ENCODE data around the gene FGF22. TPM values are rescaled to one million over a fixed set of nuclear protein-coding genes. Genes with fewer than 3 reads are reported as not detected.
"Not testable (repeated sequence)": the region's sequence is repeated elsewhere in the genome, so short reads cannot be mapped to it uniquely, and the experiment has no call there.

Gene FGF22
- total RNA-seq, 4 donors from 2014 or later: 0.67 to 4.7 (median 1.2) TPM

- no peak overlapping the region for H3K4me3 ChIP-seq
- TF ChIP-seq EP300 (IDR thresholded peaks at IDR 0.05): no peak
- no peak for TF ChIP-seq POLR2A (IDR thresholded peaks at IDR 0.05)
- no peak for TF ChIP-seq POLR2AphosphoS5 (IDR thresholded peaks at IDR 0.05)
- no peak for TF ChIP-seq CTCF (IDR thresholded peaks at IDR 0.05)
- no peak overlapping the region for H3K27ac ChIP-seq
- peaks cover 0 to 79% of the 10 kb centered on the region in 2 donors for H3K36me3 ChIP-seq
- H3K4me1 ChIP-seq: peaks cover 0 to 12% (median 0%) of the 10 kb centered on the region in 3 donors
- peaks cover 25% of the 10 kb centered on the region for H3K27me3 ChIP-seq
- ATAC-seq: no peak
- WGBS, 2 donors (ENCODE audit: low coverage in 1 of 2): 93% methylated on average over 5 of the region's 47 CpGs; no CpG with 5 or more reads in 1 of the 2 donors
- H3K9me3 ChIP-seq: no peaks in the 10 kb centered on the region
Observed at GRCh38 chr19:619286-620002, 20.2 kb upstream of the FGF22 start.

- Histone ChIP-seq H3K27ac (no peak overlapping the region), H3K4me3 (no peak overlapping the region), H3K9me3 (no peaks in the 10 kb centered on the region), H3K36me3 (peaks cover 0 to 88% of the 10 kb centered on the region in 2 donors), H3K4me1 (peaks cover 0 to 12% (median 0%) of the 10 kb centered on the region in 3 donors), H3K27me3 (peaks cover 25% of the 10 kb centered on the region)
- no peak for ATAC-seq
- 95% methylated on average over 11 of the region's 51 CpGs; no CpG with 5 or more reads in 1 of the 2 donors for WGBS, 2 donors (ENCODE audit: low coverage in 1 of 2)
- TF ChIP-seq POLR2A (IDR thresholded peaks at IDR 0.05): no peak
- TF ChIP-seq CTCF (IDR thresholded peaks at IDR 0.05): no peak
- TF ChIP-seq POLR2AphosphoS5 (IDR thresholded peaks at IDR 0.05): no peak
- TF ChIP-seq EP300 (IDR thresholded peaks at IDR 0.05): no peak
Observed at GRCh38 chr19:620166-620862, 19.4 kb upstream of the FGF22 start.

- not testable (repeated sequence) for ATAC-seq, H3K4me3 ChIP-seq, H3K27ac ChIP-seq, H3K4me1 ChIP-seq, H3K9me3 ChIP-seq
- WGBS, 2 donors (ENCODE audit: low coverage in 1 of 2): no CpG with 5 or more reads among the region's 48 CpGs
- Histone ChIP-seq H3K27me3 (peaks cover 24% of the 10 kb centered on the region), H3K36me3 (peaks cover 0 to 96% of the 10 kb centered on the region in 2 donors)
Observed at GRCh38 chr19:621191-621590, 18.5 kb upstream of the FGF22 start.

- no peak for ATAC-seq
- no peak overlapping the region for H3K4me3 ChIP-seq
- H3K27me3 ChIP-seq: peaks cover 18% of the 10 kb centered on the region
- H3K27ac ChIP-seq: no peak overlapping the region
- peaks cover 0 to 95% of the 10 kb centered on the region in 2 donors for H3K36me3 ChIP-seq
- no peak for TF ChIP-seq EP300 (IDR thresholded peaks at IDR 0.05)
- no peak for TF ChIP-seq POLR2A (IDR thresholded peaks at IDR 0.05)
- no peak for TF ChIP-seq CTCF (IDR thresholded peaks at IDR 0.05)
- TF ChIP-seq POLR2AphosphoS5 (IDR thresholded peaks at IDR 0.05): no peak
- H3K4me1 ChIP-seq: no peaks in the 10 kb centered on the region
- 80% methylated on average over 6 of the region's 24 CpGs; no CpG with 5 or more reads in 1 of the 2 donors for WGBS, 2 donors (ENCODE audit: low coverage in 1 of 2)
- H3K9me3 ChIP-seq: no peaks in the 10 kb centered on the region
Observed at GRCh38 chr19:621819-622218, 17.9 kb upstream of the FGF22 start.

GRCh38 chr19:622666-623065 lies 17.0 kb upstream of the FGF22 start:
- no CpG with 5 or more reads among the region's 37 CpGs for WGBS, 2 donors (ENCODE audit: low coverage in 1 of 2)
- no peak for ATAC-seq
- H3K36me3 ChIP-seq: peaks cover 0 to 93% of the 10 kb centered on the region in 2 donors
- no peaks in the 10 kb centered on the region for H3K4me1 ChIP-seq
- no peak overlapping the region for H3K4me3 ChIP-seq
- no peak overlapping the region for H3K27ac ChIP-seq
- TF ChIP-seq POLR2AphosphoS5 (IDR thresholded peaks at IDR 0.05) (no peak), POLR2A (IDR thresholded peaks at IDR 0.05) (no peak), CTCF (IDR thresholded peaks at IDR 0.05) (no peak), EP300 (IDR thresholded peaks at IDR 0.05) (no peak)
- no peaks in the 10 kb centered on the region for H3K9me3 ChIP-seq
- peaks cover 9% of the 10 kb centered on the region for H3K27me3 ChIP-seq
